GM18951 (cell line): ENCODE results near the gene COQ7.

Source experiments
- POLR2A ChIP-seq: IDR thresholded peaks from 4 replicates; pipeline ENCODE4 v1.6.1; 2011; ENCODE audit warnings: mild to moderate bottlenecking; ENCODE audit not compliant: insufficient read length, insufficient read depth; ENCODE audit errors: extremely low read depth
- in situ Hi-C: fragments of 300-500 bp; cut with MboI; formaldehyde crosslinking; loops from one replicate; pipeline ENCODE4 v1.12.0; 2022; ENCODE audit warnings: low sequenced_read_pairs, mixed read lengths, inconsistent platforms; ENCODE audit not compliant: unreplicated experiment

The COQ7 gene

GRCh38 chr16:19108409-19109287 is 41.2 kb downstream of the COQ7 start:
- TF ChIP-seq POLR2A = no peak
- in situ Hi-C loops = no loop called here

- in situ Hi-C loops = no loop called here
- TF ChIP-seq POLR2A = no peak
These were observed 41.9 kb downstream of the COQ7 start for GRCh38 chr16:19109288-19109664.

DNA sequence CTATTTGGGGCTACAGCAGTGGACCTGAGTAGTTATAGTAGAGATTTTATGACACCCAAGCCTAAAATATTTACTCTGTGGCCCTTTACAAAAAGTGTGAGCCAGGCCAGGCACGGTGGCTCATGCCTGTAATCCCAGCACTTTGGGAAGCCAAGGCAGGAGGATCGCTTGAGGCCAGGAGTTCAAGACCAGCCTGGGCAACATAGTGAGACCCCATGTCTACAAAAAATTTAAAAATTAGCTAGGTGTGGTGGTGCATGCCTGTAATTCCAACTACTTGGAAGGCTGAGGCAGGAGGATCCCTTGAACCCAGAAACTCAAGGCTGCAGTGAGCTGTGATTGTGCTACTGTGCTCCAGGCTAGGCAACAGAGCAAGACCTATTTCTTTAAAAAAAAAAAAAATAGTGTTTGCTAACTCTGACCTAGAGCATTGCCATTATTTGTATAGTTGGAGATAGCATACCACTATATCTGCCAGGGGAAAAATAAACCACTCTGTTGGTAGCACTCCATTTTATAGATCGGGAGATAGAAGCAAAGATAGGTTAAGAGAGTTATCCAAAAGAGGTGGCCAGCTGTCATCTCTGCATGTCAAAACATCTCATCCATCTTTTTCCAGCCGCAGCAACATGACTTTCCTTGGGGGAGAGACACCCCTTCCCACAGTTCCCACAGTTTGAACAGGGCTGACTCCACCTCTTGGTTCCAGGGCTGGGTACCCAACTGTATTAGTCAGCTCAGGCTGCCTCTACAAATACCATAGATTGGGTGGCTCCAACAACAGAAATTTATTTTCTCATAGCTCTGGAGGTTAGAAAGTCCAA is 43.3 kb downstream of the COQ7 start:
- in situ Hi-C loops = no loop called here
- no peak for TF ChIP-seq POLR2A

GRCh38 chr16:19112099-19112407 is 44.6 kb downstream of the COQ7 start:
- in situ Hi-C loops = no loop called here
- TF ChIP-seq POLR2A = no peak

DNA sequence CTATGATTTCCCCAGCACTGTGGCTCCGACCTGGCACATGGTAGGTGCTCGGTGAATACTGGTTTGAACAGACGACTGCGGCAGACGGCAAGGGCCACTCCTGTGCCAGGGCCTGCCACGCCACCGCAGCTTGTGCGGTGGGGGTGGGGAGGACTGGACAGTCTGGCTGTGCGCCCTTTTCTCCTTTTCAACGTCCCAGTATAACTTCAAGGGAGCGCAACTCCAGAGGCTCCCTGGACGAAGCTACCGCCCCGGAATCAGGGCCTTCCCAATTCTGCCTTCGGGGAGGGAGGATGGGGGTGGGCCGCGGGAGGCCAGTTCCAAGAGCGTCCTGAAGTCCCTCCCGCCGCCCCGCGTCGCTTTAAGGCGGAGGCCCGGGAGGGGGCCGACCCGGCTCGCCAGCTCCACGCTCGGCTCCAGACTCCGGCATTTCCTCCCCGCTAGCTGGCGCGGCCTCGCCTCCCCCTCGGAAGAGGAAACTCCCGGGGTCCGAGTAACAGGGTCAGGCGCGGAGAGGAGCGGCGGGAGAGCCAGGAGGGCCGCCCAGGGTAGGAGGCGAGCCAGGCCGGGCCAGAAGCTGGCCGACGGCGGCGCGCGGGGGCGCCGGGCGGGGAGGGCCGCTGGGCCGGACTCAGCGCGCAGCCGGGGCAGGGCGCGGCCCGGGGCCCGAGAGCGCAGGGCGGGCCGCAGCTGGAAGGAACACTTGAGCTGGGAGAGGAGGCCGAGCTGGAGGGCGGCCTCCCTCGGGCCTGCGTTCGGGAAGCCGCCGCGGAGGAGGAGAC is 46.4 kb downstream of the COQ7 start, which contains the start of gene ITPRIPL2:
TSS of gene ITPRIPL2 (plus strand) at position 388 of the 782 bp plus-strand sequence. CDS start 498 bp downstream, outside the sequence.
- TF ChIP-seq POLR2A = peak; percentile 61

GRCh38 chr16:19114359-19115147 is 47.1 kb downstream of the COQ7 start:
- in situ Hi-C loops = no loop called here

More for the DNA sequence above, 46.4 kb downstream of the COQ7 start, which contains the start of gene ITPRIPL2:
- in situ Hi-C loops = no loop called here

DNA sequence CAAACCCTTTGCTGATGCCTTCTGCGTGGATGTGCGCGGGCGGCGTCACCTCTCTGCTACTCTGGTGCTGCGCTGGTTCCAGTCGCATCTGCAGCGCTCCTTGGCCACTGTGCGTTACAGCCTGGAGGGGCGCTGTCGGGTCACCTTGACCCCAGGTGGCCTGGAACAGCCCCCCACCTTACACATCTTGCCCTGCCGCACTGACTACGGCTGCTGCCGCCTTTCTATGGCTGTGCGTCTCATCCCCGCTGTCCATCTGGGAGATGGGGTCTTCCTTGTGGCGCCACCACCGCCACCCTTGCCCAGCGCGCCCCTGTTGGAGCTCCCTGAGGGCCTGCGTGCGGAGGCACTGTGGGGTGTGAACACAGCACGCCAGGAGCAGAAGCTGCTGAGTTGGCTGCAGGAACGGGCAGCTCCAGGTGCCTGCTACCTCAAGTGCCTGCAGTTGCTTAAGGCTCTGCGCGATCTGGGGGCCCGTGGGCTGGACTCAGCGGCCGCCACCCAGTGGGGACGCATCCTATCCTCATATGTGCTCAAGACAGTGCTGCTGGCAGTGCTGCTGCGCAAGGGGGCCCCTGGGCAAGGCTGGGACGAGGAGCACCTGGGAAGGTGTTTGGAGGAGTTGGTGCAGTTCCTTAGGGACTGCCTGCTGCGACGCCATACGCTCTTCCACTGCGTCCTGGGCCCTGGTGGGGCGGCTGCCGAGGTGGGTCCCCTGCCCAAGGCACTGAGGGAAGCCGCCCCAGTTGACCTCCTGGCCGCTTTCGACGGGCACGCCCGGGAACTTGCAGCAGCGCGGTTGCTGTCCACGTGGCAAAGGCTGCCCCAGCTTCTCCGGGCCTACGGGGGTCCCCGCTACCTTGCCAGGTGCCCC is 48.0 kb downstream of the COQ7 start:
- no peak for TF ChIP-seq POLR2A
- in situ Hi-C loops = no loop called here

More at GRCh38 chr16:19114359-19115147, 47.1 kb downstream of the COQ7 start:
- peak; percentile 1 for TF ChIP-seq POLR2A

- in situ Hi-C loops = no loop called here
- TF ChIP-seq POLR2A = no peak
These were observed 49.5 kb downstream of the COQ7 start for GRCh38 chr16:19116711-19117449.

DNA sequence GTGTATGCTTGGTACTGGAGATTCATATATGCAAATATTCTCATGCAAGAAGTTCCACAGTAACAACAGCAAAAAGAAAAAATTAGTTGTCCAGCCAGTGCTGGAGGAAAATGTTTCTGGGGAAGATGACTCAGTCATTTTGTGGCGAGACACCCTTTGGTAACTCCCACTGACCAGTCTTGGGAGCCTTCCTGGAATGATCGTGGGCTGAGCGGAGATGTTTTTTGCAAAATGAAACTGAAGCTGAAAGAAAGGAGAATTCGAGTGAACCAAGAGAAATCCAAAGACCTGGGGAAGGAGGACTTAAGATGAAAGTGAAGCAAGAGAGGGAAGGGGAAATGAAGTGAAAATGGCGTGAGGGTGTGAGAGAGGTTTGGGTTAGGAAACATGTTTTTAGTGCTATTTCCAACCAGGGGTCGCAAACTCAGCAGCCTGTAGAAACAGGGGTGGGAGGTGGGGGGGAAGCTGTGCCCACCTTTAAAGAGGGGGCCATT is 51.6 kb downstream of the COQ7 start:
- in situ Hi-C loops = no loop called here
- TF ChIP-seq POLR2A = no peak

- in situ Hi-C loops = no loop called here
- no peak for TF ChIP-seq POLR2A
These were observed 52.1 kb downstream of the COQ7 start for GRCh38 chr16:19119564-19119963.

GRCh38 chr16:19123535-19124178 is 56.2 kb downstream of the COQ7 start:
- in situ Hi-C loops = no loop called here
- TF ChIP-seq POLR2A = no peak
